CD4-positive, alpha-beta T cell treated with Interleukin-15 for 1 hour (primary cell): Measurements from ENCODE around the gene RAET1E.
"Not testable (repeated sequence)": the region's sequence is repeated elsewhere in the genome, so short reads cannot be mapped to it uniquely, and the experiment has no call there.

ENCODE experiments used
- DNase-seq: peaks from one replicate; pipeline ENCODE4 v3.0.0-alpha.2; 2020

Gene RAET1E

DNA sequence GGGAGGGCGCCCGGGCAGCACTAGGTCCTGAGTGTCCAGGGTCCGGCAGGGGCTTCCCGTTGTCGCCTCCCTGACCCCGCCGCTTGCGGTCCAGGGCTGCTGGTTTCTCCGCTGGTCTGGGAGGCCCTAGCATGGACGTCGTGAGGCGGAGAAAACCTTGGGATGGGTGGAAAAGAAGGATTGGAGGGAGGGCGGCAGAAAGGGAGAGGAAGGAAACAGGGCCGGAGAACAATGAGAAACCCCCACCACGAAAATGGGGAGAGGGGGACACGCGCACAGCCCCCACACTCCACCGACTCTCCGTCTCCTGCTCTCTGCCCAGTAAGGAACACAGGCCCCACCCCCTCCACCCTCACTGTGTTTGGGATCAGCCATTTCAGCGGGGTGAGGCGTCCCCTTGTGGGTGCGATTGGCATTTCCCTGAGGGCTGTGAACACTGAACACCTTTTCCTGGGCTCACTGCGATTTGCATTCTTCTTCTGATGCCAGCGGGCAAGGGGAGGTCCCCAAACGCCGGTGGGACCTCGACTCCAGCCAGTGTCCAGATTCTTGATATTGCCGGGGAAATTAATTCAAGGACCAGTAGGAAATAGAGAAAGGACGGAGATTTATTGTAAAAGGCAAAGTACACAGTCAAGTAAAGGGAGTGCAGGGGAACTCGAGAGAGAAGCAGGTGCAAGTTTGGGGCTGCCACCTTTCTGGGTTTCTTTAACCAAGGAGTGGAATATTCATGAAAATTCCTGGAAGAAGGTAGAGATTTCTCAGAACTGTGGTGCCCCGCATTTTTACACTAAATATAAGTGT lies 28.3 kb upstream of the RAET1E start:
- peak; percentile 68 for DNase-seq

DNA sequence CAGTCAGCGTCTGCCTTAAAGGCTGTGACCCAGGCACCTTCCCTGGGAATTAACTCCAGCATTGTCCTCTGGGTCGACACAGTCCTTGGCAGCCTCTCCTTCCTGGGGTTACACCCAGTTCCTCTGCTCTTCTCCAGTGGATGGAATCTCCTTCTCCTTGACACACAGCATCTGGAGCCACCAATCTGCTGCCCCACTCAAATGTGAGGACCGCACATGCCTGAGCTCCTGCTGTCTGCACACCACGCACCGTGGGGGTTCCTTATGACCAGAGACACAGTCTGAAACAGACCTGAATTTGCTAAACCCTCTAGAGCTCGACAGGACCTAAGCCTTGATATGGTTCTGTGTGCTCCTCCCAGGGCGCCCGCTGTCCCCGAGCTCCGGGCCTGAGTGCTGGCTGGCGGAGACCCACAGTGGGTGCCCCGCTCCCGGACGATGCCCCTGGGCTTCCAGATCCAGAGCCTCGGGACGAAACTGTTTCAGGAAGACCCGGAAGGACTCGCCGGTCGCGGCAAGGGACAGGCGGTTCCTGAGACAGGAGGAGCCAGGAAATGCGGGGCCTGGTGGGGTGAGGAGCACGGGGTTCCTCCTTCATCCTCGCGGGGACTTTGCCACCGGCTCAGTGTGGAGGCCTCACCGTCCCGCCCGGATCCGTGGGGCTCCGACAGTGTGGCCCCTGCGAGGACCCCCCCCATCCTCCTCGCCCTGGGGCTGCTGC lies 27.5 kb upstream of the RAET1E start:
- DNase-seq, result peak; percentile 15

DNA sequence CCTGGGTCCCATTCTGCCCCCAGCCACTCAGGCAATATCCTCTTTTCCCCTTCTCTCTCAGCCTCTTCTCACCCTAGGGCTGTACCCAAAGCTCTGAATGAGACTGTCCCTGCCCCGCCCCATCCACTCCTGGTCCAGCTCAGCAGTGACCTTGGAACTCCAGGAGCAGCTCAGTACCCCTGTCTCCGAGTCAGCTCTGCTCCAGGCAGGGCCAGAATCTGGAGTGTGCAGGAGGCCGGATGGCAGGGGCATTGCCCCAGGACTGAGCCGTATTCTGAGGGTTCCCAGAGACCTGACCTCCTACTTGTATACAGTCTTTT lies 27.0 kb upstream of the RAET1E start:
- DNase-seq, result no peak

DNA sequence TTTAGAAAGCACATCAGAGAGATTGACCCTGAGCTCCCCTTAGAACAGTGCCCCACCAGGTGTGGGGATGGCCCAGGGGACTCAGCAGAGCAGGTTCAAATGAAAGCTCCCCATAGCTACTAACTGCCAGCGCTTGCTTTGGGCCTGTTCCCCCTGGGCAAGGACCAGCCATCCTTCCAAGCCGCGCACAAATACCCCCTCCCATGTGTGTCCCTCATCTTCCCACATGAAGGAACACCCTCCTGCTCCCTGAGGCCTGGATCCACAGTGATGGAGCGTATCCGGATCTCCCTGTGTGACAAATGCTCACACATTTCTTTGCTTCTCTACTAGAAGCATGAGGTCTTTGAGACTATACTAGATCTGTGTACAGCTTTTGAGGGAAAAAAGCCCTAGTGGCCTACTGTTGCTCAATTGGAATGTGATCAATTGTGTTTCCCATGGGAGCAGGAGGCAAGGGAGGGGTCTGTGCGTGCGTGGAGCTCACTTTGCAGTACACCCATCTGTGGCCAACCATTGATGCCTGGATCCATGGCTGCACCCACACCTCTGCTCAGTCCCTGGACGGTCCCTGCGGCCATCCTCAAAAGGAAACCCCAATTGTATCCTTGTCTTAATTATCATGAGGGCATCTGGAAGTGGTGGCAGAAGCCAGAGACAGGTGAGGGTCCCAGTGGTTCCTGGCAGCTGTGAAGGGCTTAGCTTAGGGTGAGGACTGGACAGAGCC lies 26.5 kb upstream of the RAET1E start:
- peak; percentile 9 for DNase-seq

DNA sequence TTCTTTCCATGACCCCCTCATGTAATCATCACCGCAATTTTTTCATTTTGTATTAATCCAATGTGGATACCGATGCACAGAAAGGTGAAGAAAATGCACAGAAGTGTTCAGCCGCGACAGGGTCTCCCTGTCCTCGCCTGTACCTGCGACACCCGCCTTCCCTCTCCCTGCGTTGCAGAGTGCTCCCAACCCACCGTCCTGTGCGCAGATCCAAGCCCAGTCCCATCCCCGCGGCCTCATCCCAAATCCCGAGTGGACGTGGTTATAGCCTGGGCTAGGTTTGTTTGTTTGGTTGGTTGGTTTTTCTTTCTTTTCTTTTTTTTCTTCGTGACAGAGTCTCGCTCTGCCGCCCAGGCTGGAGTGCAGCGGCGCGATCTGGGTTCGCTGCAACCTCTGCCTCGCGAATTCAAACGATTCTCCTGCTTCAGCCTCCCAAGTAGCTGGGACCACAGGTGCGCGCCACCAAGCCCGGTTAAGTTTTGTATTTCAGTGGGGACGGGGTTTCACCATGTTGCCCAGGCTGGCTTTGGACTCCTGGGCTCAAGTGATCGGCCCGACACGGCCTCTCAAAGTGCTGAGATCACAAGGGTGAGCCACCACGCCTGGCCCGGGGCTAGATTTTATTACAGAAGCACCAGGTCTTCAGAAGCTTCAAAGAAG lies 25.5 kb upstream of the RAET1E start:
- peak; percentile 9 for DNase-seq

DNA sequence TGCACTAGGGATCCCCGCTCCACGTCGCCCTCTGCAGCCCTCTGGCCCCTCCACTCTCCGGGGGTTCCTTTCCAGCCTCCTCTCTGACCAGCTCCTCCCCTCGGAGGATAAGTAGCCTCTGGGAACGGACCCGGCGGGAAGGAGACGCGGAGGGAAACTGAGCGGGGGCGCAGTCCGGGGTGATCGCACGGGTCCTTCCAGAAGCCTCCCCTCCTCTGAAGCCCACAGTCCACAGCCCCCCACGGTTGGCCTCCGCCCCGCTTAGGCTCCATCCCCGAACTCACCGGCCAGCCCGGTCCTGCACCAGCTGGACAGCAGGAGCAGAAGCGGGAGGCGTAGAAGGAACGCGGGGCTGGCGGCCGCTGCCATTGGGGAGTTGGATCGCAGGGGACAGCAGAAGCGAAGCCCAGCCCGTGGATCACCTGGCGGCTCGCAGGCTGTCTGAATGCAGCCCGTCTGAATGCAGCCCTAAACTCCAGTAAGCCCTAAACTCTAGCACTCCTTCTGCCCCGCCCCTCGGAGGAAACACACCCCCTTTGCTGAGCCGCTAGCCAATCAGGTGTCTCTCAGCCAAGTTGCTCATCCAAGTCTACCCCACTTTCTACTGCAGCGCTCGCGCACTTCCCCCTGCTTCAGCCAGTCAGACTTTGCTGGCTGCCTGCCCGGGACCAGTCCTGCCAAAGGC lies 24.9 kb upstream of the RAET1E start, which contains the start of gene RAET1G:
TSS of gene RAET1G (minus strand) at position 480 of the 685 bp plus-strand sequence. CDS start at position 369, 111 bp downstream.
- peak; percentile 88 for DNase-seq

DNA sequence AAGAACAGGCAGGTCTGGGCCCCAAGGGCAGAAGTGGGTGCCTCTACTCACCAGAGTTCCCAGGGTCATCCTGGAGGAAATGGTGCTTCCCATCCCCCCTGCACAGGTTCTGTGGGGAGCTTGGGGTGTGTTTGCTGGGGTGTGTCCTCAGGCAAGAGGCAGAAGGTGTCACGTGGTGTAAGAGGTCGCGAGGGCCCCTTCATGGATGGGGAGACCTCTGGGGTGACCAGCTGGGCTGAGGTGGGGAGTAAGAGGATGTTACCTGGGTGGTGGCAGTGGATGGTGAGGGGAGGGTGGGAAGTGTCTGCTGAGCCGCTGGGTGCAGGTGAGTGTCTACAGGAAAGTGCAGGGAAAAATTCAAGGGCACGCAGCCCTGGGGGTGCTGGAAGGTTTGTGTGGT lies 24.2 kb upstream of the RAET1E start:
- DNase-seq, result peak; percentile 10

DNA sequence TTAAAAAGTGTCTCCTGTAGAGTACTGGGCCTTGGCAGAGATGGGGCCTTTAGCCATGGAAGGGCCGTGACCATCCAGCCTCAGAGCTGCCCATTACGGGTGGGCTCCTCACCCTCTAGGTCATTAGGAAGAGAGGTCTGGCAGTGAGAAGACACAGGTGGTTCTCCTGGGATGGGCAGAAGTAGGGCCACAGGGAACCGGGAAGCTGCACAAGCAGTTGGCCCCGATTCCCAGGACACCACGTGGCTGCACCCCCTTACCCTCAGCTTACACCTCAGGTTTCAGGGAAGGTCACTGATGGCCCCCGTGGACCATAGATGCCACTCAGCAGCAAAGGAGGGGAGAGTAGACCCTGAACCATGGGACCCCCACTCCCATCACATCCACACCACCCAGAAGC lies 23.4 kb upstream of the RAET1E start:
- peak; percentile 7 for DNase-seq

DNA sequence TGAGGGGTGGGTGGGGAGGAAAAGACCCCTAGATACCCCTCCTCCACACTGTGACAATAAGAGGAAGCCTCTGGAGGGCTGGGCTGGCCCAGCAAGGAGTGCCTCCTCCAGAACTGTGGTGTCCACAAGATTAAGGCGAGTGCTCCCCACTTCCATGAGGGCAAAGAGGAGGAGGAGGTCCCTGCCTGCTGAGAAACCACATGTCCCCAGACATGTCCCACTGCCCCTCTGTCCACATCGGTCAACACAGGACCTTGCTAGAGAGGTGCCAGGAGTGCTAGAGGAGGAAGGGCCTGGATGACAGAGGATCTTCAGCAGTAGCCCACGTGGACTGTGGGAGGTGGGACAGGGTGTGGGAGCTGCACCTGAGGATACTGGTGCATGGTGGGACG lies 21.9 kb upstream of the RAET1E start:
- peak; percentile 15 for DNase-seq

DNA sequence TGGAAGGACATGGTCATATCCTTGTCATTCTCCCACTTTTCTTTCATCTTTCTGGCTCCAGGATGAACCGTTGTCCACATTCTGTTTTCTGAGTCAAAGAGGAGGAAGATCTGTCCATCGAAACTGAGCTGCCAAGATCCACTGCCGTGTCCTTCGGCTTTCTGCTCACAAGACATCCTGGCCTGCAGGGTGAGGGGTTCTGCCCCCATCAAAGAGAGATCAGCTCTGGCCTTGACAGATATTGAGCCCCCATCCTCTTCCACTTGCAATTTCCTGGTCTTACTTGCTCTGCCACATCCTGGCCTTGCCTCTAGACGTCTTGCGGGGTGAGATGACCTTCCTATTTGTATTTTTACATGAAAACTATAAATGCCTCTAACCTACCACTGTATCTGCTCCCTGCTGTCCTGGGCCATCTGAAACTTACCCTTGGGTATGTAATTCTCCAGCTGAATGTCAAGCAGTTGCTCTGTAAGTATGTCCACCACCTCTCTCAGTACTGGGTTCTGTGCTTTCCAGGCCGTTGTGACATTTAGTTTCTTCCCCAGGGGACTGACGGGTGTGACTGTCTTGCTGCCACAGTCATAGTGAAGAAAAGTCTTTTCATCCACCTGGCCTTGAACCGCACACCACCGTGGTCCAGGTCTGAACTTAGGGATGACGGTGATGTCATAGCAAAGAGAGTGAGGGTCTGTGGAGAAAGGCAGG lies 21.4 kb upstream of the RAET1E start:
- DNase-seq, result peak; percentile 5

DNA sequence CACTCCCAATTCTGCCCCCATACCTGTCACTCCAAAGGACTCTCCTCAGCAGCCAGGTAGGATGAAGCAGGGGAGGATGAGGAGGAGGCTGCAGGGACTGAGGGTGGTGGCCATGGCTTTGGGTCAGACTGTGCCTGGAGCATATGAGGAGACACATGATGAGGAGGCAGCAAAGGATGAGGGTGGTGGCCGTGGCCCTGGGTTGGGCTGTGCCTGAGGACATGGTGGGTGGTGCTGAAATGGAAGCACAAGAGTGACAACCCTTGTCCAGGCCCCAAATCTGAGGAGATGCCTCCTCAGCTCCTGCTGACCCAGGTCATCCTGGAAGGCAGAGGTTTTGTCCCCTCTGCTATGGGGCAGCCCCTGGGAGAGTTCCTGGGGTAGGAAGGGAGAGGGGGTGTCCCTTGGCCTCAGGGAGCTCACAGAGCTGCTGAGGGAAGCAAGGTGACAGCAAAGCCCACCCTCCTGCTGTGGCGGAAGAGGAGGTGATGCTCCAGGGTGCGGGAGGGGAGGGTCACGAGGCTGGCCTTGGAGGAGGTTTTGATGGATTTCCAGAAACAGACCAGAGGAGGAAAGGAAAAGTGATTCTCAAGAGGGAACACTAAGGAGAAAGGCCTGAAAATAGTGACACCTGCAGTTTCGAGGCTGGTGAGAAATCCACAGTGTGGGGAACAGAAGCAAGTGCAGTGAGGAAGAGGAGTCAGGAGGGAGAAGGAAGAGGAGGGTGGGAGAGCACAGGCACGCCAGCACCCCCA lies 20.4 kb upstream of the RAET1E start:
- no peak for DNase-seq

DNA sequence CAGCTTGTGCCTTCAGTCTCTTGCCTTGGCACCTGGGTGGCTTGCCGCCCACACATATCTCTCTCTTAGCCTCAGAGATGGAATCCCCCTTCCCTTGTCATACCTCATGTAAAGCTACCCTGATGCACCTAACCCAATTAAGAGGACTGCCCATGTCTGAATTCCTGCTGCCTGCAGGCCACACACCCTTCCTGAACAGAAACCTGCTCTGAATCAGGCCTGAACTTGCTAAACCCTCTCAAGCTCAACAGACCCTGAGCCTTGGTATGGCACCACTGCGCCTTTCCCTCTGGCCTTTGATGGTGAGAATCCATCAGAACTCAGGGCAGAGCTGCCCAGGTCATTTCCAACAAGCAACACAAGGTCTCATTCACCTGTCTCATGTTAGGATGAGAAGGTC lies 19.8 kb upstream of the RAET1E start:
- no peak for DNase-seq

DNA sequence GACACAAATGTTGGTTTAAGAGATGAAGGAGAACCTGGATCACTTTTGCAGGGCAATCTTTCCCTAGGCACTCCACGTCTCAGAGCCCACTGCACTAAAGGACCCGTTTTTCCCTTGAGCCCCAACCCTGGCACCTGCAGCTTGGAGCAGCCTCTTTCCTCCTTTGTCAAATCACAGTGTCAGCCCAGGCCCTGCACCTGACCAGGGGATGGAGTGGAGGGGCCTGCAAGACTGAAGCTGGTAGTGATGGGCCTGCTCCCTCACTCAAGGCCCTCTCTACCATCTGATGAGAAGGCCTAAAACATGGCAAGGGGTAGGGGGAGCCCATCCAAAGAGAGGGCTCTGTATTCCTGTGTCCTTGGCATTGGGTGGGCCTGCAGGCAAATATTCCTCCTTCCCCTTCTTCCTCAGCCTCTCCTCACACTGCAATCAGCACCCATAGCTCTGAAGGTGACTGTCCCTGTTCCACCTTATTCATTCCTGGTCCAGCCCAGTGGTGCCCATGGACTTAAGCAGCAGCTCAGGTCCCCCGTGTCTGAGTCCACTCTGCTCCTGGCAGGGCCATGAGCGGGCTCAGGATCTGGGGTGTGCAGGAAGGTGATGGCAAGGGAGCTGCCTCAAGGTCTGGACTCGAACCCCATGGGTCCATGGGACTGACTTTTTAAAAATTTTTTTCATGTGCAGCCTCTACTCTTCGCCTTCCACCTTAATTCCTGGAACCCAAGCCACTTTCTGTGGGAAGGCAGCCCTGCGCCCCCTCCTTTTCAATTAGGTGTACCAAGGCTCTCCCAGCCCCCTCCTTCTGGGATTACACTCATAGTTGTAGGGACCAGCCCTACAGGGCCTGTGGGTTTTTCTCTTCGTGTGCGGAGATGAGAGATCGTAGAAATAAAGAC lies 18.3 kb upstream of the RAET1E start:
- no peak for DNase-seq

DNA sequence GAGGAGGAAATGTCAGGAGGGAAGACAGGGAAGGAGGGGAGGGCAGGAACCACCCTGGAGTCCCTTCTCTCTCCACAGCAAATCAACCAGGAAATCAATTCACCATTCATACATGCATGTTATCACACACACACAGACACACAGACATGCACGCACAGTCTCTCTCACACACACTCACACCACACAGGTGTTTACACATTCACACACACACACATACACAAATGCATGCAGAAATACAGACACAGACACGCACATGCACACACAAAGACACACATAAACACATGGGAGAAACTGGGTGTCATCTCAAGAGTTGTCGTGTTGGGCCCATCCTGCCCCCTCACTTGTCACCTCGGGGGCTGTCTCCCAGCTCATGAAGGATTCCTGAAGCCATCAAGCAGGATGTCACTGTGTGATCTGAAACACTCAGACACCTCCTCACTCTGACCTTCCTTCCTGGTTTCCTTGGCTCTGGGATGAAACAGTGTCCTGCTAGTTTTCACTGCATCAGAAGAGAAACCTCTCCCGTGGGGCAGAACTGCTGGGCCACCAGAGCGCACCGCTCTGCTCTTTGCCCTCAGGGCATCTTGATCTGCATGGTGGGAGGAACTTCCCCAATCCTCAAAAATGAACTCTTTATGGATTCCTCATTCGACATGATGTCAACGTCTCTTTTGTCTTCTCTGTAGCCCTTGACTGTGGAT lies 15.8 kb upstream of the RAET1E start:
- DNase-seq, result no peak

DNA sequence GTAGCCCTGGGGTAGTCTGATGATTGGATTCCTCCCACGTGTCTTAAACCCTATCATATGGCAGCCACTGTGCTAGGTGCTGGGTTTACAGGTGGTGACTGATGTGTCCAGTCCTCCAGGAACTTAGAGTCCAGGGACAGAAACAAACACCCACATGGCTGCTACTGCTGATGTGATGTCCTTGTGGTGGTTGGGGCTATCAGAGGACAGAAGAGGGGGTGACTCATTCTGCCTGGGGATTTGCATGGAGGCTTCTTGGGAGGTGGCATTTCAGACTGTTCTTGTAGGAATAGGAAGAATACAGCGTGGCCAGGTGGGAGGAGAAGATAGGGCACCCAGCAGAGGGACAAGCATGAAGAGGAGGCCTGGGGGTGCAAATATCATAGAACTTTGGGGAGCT lies 15.2 kb upstream of the RAET1E start:
- DNase-seq, result no peak

DNA sequence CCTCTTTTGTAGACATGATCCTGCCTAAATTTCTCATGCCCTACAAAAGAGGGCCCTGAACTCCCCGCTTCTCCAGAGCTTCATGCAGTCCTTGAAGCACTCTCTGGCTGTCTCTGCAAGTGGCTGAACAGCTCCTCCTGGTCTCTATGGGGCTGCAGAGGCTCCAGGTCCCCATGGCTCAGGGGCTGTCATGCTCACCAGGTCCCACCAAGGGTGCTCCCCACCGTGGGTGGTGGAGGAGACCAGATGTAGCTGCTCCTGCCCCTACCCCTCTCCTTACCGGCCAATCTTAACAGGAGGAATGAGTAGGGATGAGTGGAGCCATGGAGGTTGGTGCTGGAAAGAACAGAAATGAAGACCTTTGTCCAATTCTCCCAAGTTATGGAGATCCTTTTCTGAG lies 14.8 kb upstream of the RAET1E start:
- not testable (repeated sequence) for DNase-seq

DNA sequence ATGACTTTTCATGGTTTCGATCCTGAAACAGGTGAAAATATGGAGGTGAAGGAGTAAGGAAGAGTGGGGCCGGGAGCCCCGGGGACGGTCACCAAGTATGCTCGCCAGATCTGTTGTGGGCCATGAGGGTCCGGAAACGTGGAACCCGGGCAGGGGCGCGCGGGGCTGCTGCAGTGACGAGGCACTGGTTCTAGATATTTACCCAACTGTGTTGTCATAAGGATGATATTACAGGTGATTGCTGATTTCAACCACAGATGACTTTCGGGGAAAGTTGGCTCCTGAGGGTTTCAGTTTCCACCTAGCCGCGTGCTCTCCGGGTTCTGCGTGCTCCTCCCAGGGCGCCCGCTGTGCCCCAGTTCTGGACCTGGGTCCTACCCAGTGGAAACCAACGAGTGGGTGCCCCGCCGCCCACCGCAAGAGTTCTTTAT lies 12.8 kb upstream of the RAET1E start:
- DNase-seq, result no peak

DNA sequence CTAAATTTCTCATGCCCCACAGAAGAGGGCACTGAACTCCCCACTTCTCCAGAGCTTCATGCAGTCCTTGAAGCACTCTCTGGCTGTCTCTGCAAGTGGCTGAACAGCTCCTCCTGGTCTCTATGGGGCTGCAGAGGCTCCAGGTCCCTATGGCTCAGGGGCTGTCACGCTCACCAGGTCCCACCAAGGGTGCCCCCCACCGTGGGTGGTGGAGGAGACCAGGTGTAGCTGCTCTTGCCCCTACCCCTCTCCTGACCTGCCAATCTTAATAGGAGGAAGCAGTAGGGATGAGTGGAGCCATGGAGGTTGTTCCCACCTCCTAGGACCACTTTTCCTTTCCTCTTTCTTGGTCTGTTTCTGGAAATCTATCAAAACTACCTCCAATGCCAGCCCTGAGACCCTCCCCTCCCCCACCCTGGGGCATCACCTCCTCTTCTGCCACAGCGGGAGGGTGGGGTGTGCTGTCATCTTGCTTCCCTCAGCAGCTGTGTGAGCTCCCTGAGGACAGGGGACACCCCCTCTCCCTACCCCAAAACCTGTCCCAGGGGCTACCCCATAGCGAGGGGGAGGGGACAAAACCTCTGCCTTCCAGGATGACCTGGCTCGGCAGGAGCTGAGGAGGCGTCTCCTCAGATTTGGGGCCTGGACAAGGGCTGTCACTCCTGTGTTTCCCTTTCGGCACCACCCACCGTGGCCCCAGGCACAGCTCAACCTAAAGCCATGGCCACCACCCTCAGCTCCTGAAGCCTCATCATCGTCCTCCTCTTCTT lies 12.0 kb upstream of the RAET1E start:
- DNase-seq, result no peak

DNA sequence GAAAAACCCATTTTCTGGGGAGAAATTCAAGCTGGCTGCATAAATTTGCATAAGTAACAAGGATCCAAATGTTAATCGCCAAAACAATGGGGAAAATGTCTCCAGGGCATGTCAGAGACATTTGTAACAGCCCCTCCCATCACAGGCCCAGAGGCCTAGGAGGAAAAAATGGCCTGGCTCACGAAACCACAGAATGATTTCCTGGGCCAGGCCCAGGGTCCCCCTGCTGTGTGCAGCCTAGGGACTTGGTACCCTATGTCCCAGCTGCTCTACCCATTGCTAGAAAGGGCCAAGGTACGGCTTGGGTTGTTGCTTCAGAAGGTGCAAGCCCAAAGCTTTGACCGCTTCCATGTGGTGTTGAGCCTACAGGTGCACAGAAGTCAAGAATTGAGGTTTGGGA lies 10.6 kb upstream of the RAET1E start:
- not testable (repeated sequence) for DNase-seq
